K562 (cell line): ENCODE results near the gene CHL1. TPM values are rescaled to one million over a fixed set of nuclear protein-coding genes. Genes with fewer than 3 reads are reported as not detected.

Experiments
- ATAC-seq: fragments of 200-7000 bp; cut with Tn5 transposase; 3 replicates; pipeline ENCODE4 v1.9.1; 2020; ENCODE audit warnings: moderate library complexity
- BruUV-seq: library from RNA; stranded (reverse); fragments of 400-500 nt; replicated peaks from 2 replicates; lab custom pipeline; 2021; lab: Mats Ljungman, UMichigan
- CTCF ChIA-PET: fragments of 300-600 bp; formaldehyde crosslinking; extraction: SDS; loops from one replicate; lab custom pipeline; 2021; ENCODE audit warnings: low intra/inter-chr PET ratio; lab: Yijun Ruan, JAX
- POLR2A ChIA-PET: fragments of 300-600, 350-650 bp; sonication (Branson Sonifier 250); formaldehyde crosslinking; extraction: SDS; loops from one replicate; lab custom pipeline; 2021; ENCODE audit warnings: antibody characterized with exemption, inconsistent platforms; lab: Yijun Ruan, JAX
- DNase-seq, 4 experiments: peaks; one replicate each; pipeline versions ENCODE4 v3.0.0 to v3.0.0-alpha.2; 2011 to 2018; ENCODE audit warnings: low spot score in 3 of 4, mixed read lengths in 3 of 4; ENCODE audit errors: extremely low read depth in 1 of 4
- FAIRE-seq: peaks from 2 replicates; lab custom pipeline; 2011; peaks lifted over from hg19 to GRCh38; lab: Jason Lieb, UNC
- H2AFZ ChIP-seq: 2 replicates; pipeline ENCODE4 v1.6.0; 2011; ENCODE audit warnings: low read depth, low read length, control low read depth, inconsistent platforms
- H3K27ac ChIP-seq: fragments of 200-600 bp; 3 replicates; pipeline ENCODE4 v1.8.0; 2011; ENCODE audit warnings: low read depth, mild to moderate bottlenecking, control low read depth, inconsistent platforms, low read length, moderate library complexity, mixed read lengths; ENCODE audit errors: extremely low read depth
- H3K27me3 ChIP-seq, 2 experiments: fragments of 300-600 bp in 1 of 2; 2 replicates in 1 of 2; 3 replicates in 1 of 2; pipeline versions ENCODE4 v1.6.0 to v1.8.0; 2011; ENCODE audit warnings: inconsistent platforms in 2 of 2, low read length in 2 of 2, mild to moderate bottlenecking in 1 of 2, mixed read lengths in 1 of 2, moderate library complexity in 1 of 2; ENCODE audit not compliant: control insufficient read depth in 2 of 2, insufficient read depth in 2 of 2
- H3K36me3 ChIP-seq: fragments of 300-600 bp; 3 replicates; pipeline ENCODE4 v1.8.0; 2011; ENCODE audit warnings: mild to moderate bottlenecking, low read length, inconsistent platforms; ENCODE audit not compliant: control insufficient read depth, insufficient read depth
- H3K4me1 ChIP-seq, 2 experiments: fragments of 200-600 bp in 1 of 2; replicated peaks in 1 of 2; 2 replicates in 1 of 2; 3 replicates in 1 of 2; pipeline versions ENCODE4 v1.5.1 to v1.8.0; 2011; ENCODE audit warnings: inconsistent platforms in 2 of 2, low read length in 2 of 2, mild to moderate bottlenecking in 1 of 2, mixed read lengths in 1 of 2, moderate library complexity in 1 of 2; ENCODE audit not compliant: control insufficient read depth in 2 of 2, insufficient read depth in 2 of 2
- H3K4me2 ChIP-seq: 2 replicates; pipeline ENCODE4 v1.6.1; 2011; ENCODE audit warnings: low read length, control low read depth, inconsistent platforms, mixed read lengths; ENCODE audit not compliant: insufficient read depth
- H3K4me3 ChIP-seq: fragments of 200-600 bp; sonication (generic), shearing (Covaris generic); 2 replicates; pipeline ENCODE4 v1.5.1; 2016; ENCODE audit warnings: control low read depth, inconsistent platforms
- H3K79me2 ChIP-seq: fragments of 200-600 bp; 3 replicates; pipeline ENCODE4 v1.8.0; 2011; ENCODE audit warnings: low read length, inconsistent platforms; ENCODE audit not compliant: control insufficient read depth, insufficient read depth
- H3K9ac ChIP-seq, 2 experiments: 2 replicates each; pipeline versions ENCODE4 v1.6.0 to v1.6.1; 2011; ENCODE audit warnings: low read depth in 2 of 2, low read length in 2 of 2, control low read depth in 1 of 2, inconsistent platforms in 1 of 2, mild to moderate bottlenecking in 1 of 2, mixed read lengths in 1 of 2; ENCODE audit not compliant: insufficient read depth in 1 of 2
- H3K9me1 ChIP-seq: one replicate; pipeline ENCODE4 v1.6.0; 2011; ENCODE audit warnings: inconsistent platforms, mild to moderate bottlenecking, low read length, moderate library complexity; ENCODE audit not compliant: control insufficient read depth, insufficient read depth
- H3K9me3 ChIP-seq: replicated peaks from 2 replicates; pipeline ENCODE4 v1.5.1; 2011; ENCODE audit warnings: low read depth, low read length, inconsistent platforms; ENCODE audit not compliant: control insufficient read depth, insufficient read depth
- H4K20me1 ChIP-seq: replicated peaks from 2 replicates; pipeline ENCODE4 v1.6.1; 2011; ENCODE audit warnings: low read length, inconsistent platforms, mixed read lengths; ENCODE audit not compliant: control insufficient read depth, insufficient read depth
- ARNT ChIP-seq, 2 experiments: fragments of 450-650 bp; IDR thresholded peaks; 2 replicates each; pipeline ENCODE4 v1.6.1; 2016; ENCODE audit warnings: mild to moderate bottlenecking in 1 of 2
- FOSL1 ChIP-seq: fragments of 200-800 bp; sonication (Bioruptor generic); conservative IDR thresholded peaks from 2 replicates; pipeline ENCODE4 v1.6.1; 2016; ENCODE audit warnings: missing genetic modification characterization, missing compliant biosample characterization
- HNRNPK ChIP-seq: fragments of 200-400 bp; formaldehyde crosslinking; IDR thresholded peaks from one replicate; pipeline ENCODE4 v1.6.1; 2018; ENCODE audit warnings: mild to moderate bottlenecking, low read depth, low read length; ENCODE audit not compliant: poor library complexity, severe bottlenecking
- KDM4B ChIP-seq, 2 experiments: fragments of 450-650 bp in 1 of 2; sonication (generic) in 1 of 2; IDR thresholded peaks; 2 replicates each; pipeline ENCODE4 v1.6.1; 2016 to 2017; ENCODE audit warnings: borderline replicate concordance in 2 of 2, antibody characterized with exemption in 1 of 2, low read depth in 1 of 2, mild to moderate bottlenecking in 1 of 2
- MYBL2 ChIP-seq, 2 experiments: fragments of 450-650 bp in 1 of 2; sonication (generic) in 1 of 2; formaldehyde crosslinking in 1 of 2; IDR thresholded peaks; 2 replicates each; pipeline versions ENCODE4 v1.6.1 to v1.8.1; 2017 to 2022; ENCODE audit warnings: borderline replicate concordance in 1 of 2, inconsistent platforms in 1 of 2, low read depth in 1 of 2, mild to moderate bottlenecking in 1 of 2, missing genetic modification reagents in 1 of 2, moderate library complexity in 1 of 2
- NEUROD1 ChIP-seq: fragments of 150-350 bp; IDR thresholded peaks from 2 replicates; pipeline ENCODE4 v1.6.1; 2014; ENCODE audit warnings: borderline replicate concordance, low read length, low read depth; ENCODE audit not compliant: partially characterized antibody
- POLR2A ChIP-seq: fragments of 450-650 bp; conservative IDR thresholded peaks from 2 replicates; pipeline ENCODE4 v1.6.1; 2016
- SAP30 ChIP-seq: fragments of 200-600 bp; sonication (generic); IDR thresholded peaks from 2 replicates; pipeline ENCODE4 v1.6.1; 2012; ENCODE audit warnings: borderline replicate concordance, low read depth, mild to moderate bottlenecking, moderate library complexity, low read length, control low read depth, inconsistent platforms; ENCODE audit not compliant: insufficient read depth, poor library complexity, severe bottlenecking
- SLC30A9 ChIP-seq: fragments of 250-450 bp; sonication (Bioruptor Pico); IDR thresholded peaks from 2 replicates; pipeline ENCODE4 v1.8.0; 2022; ENCODE audit warnings: mild to moderate bottlenecking, moderate library complexity
- TEAD4 ChIP-seq, 2 experiments: sonication (generic) in 1 of 2; formaldehyde crosslinking in 1 of 2; IDR thresholded peaks; 2 replicates each; pipeline versions ENCODE4 v1.6.1 to v1.8.0; 2012 to 2022; ENCODE audit warnings: borderline replicate concordance in 1 of 2, inconsistent platforms in 1 of 2, low read length in 1 of 2, mild to moderate bottlenecking in 1 of 2, missing genetic modification reagents in 1 of 2
- TOE1 ChIP-seq, 2 experiments: fragments of 450-650 bp in 1 of 2; sonication (generic) in 1 of 2; formaldehyde crosslinking in 1 of 2; IDR thresholded peaks; 2 replicates each; pipeline versions ENCODE4 v1.7.1 to v1.8.0; 2016 to 2022; ENCODE audit warnings: borderline replicate concordance in 2 of 2, mild to moderate bottlenecking in 2 of 2, antibody characterized with exemption in 1 of 2, inconsistent platforms in 1 of 2, low read depth in 1 of 2, missing genetic modification reagents in 1 of 2, moderate library complexity in 1 of 2
- ZBTB7A ChIP-seq: IDR thresholded peaks from 2 replicates; pipeline ENCODE4 v1.6.1; 2011; ENCODE audit warnings: low read depth, mild to moderate bottlenecking, low read length, moderate library complexity, borderline replicate concordance; ENCODE audit not compliant: control insufficient read depth
- ZNF143 ChIP-seq: sonication (generic); formaldehyde crosslinking; IDR thresholded peaks from 2 replicates; pipeline ENCODE4 v1.9.0; 2022; ENCODE audit warnings: mild to moderate bottlenecking, missing genetic modification reagents
- ZNF184 ChIP-seq: sonication (generic); formaldehyde crosslinking; IDR thresholded peaks from 2 replicates; pipeline ENCODE4 v1.5.0; 2020; ENCODE audit warnings: missing genetic modification reagents
- ZNF436 ChIP-seq: fragments of 250-450, 450-650 bp; sonication (Bioruptor Pico); formaldehyde crosslinking; IDR thresholded peaks from 2 replicates; pipeline ENCODE4 v1.7.0; 2020; ENCODE audit warnings: mild to moderate bottlenecking
- WGBS: fragments of 100-300 bp; shearing (Covaris generic); methylation state at CpG from one replicate; pipeline ENCODE4 v1.1.6; 2016; ENCODE audit warnings: low coverage, mixed read lengths; ENCODE audit not compliant: insufficient coverage; ENCODE audit errors: missing lambda C conversion rate; 5-methylcytosine and 5-hydroxymethylcytosine counted together
- in situ Hi-C: fragments of 300-500 bp; cut with MboI; formaldehyde crosslinking; loops from 4 replicates; pipeline ENCODE4 v1.15.0; 2018; ENCODE audit warnings: inconsistent platforms, mixed read lengths
- intact Hi-C: fragments of 100-400 bp; cut with micrococcal nuclease; formaldehyde crosslinking; loops from 2 replicates; pipeline ENCODE4 v1.14.2; 2022
- polyA plus RNA-seq, 8 experiments: library from polyadenylated mRNA; depleted of rRNA in 4 of 8; stranded (reverse) in 5 of 8; unstranded in 3 of 8; fragments of >200 nt; fragmentation: Nextera tagmentation in 2 of 8; fragmentation: Illumina TruSeq in 1 of 8; extraction: Ambion mirVana in 2 of 8; extraction: Trizol in 1 of 8; gene quantifications; 2 replicates each; pipeline versions ENCODE4 v1.2.1 to v1.2.3, GENCODE V29; 2011 to 2014; ENCODE audit warnings: inconsistent platforms in 1 of 8, missing spikeins in 1 of 8
- total RNA-seq, 7 experiments: library from RNA; depleted of rRNA in 6 of 7; stranded (reverse); fragments of >200 nt in 6 of 7; fragmentation: Illumina TruSeq in 2 of 7; extraction: Trizol in 2 of 7; gene quantifications; 2 replicates each; pipeline versions ENCODE4 v1.2.1 to v1.2.3, GENCODE V29; 2011 to 2021; ENCODE audit warnings: low replicate concordance in 1 of 7
- TF ChIP-seq, protein P1 (sequence below): fragments of 450-650 bp; IDR thresholded peaks from 2 replicates; pipeline ENCODE4 v1.6.1; 2018; ENCODE audit warnings: mild to moderate bottlenecking, low read depth; ENCODE audit not compliant: partially characterized antibody
- TF ChIP-seq, protein P2 (sequence below): fragments of 250-450 bp; sonication (Bioruptor Pico); IDR thresholded peaks from 2 replicates; pipeline ENCODE4 v1.8.0; 2021; ENCODE audit warnings: mild to moderate bottlenecking, moderate library complexity

The CHL1 gene
- total and polyA plus RNA-seq, 9 of the 15 experiments (the other 6 are each of a cell fraction or from before 2014, with no cell fraction given) = 0.02 TPM; not detected in 8

DNA sequence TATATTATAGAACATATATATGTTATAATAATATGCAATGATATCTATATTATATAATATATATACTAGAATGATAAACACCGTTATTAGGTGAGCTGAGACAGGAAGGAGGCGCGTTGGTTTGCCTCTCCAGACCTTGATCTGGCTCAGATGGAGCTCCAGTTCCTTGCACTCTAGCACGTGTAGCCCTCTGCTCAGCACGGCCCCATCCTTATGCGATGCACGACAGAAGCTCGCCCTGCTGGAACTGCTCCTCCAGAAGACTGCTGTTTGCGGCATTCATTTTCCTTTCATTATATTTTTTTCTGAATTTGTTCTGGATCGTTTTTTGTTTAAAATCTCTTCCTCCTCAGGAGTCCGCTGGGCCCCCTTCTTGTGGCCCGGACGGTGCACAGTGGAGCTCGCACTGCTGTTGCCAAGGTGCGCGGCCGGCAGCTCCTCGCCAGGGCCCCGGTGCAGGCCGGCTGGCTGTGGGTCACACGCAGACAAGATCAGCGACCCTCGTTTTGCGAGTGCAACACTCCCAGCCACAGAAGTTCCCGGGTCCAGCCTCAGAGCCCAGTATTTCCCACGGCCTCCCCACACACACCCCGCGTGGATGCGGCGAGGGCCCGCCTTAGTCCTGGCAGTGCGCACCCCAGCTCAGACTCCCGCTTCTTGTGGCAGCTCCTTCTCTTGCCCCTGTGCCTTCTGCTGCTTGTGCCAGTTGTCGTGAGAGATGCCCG, 112.2 kb downstream of the CHL1 start:
- H3K4me1 ChIP-seq = no peaks in the 10 kb centered on the region
- H3K9me3 ChIP-seq = no peaks in the 10 kb centered on the region
- 3% methylated on average over 35 of the region's 35 CpGs for WGBS
- in situ Hi-C loops (no loop called here), intact Hi-C loops (no loop called here)
- ChIA-PET POLR2A (no interaction called here), CTCF (no interaction called here)
- no peaks in the 10 kb centered on the region for H3K9me1 ChIP-seq
- no peak overlapping the region for H2AFZ ChIP-seq
- no peak overlapping the region for H3K4me3 ChIP-seq
- DNase-seq (no peak), ATAC-seq (no peak), FAIRE-seq (no peak)
- H3K79me2 ChIP-seq = no peaks in the 10 kb centered on the region
- no peak overlapping the region for H3K9ac ChIP-seq
- no TSS peak for BruUV-seq
- H3K4me2 ChIP-seq = no peak overlapping the region
- H3K27ac ChIP-seq = no peak overlapping the region
- H3K27me3 ChIP-seq = no peaks in the 10 kb centered on the region
- no peaks in the 10 kb centered on the region for H3K36me3 ChIP-seq
- H4K20me1 ChIP-seq = no peaks in the 10 kb centered on the region
- no peak for TF ChIP-seq NEUROD1
- TF ChIP-seq ARNT (IDR thresholded peaks at IDR 0.05) = no peak
- no peak for TF ChIP-seq ZBTB7A
- no peak for TF ChIP-seq HNRNPK
- TF ChIP-seq SAP30 = no peak
- TF ChIP-seq POLR2A = no peak
- TF ChIP-seq, protein P1, sequence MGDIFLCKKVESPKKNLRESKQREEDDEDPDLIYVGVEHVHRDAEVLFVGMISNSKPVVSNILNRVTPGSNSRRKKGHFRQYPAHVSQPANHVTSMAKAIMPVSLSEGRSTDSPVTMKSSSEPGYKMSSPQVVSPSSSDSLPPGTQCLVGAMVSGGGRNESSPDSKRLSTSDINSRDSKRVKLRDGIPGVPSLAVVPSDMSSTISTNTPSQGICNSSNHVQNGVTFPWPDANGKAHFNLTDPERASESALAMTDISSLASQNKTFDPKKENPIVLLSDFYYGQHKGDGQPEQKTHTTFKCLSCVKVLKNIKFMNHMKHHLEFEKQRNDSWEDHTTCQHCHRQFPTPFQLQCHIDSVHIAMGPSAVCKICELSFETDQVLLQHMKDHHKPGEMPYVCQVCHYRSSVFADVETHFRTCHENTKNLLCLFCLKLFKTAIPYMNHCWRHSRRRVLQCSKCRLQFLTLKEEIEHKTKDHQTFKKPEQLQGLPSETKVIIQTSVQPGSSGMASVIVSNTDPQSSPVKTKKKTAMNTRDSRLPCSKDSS = no peak
- TF ChIP-seq ZNF143 (CRISPR knock-in tag) = no peak
- TF ChIP-seq ZNF184 (CRISPR knock-in tag) = no peak
- no peak for TF ChIP-seq ZNF436 (CRISPR knock-in tag)
- TF ChIP-seq FOSL1 (tag) = no peak
- no peak for TF ChIP-seq TOE1 (IDR thresholded peaks at IDR 0.05; ENCODE audit: borderline replicate concordance)
- TF ChIP-seq TOE1 (CRISPR knock-in tag; IDR thresholded peaks at IDR 0.05; ENCODE audit: borderline replicate concordance, low read depth) = no peak
- no peak for TF ChIP-seq KDM4B (IDR thresholded peaks at IDR 0.05; ENCODE audit: borderline replicate concordance in 2 of 2, low read depth in 1 of 2)
- TF ChIP-seq, protein P2, sequence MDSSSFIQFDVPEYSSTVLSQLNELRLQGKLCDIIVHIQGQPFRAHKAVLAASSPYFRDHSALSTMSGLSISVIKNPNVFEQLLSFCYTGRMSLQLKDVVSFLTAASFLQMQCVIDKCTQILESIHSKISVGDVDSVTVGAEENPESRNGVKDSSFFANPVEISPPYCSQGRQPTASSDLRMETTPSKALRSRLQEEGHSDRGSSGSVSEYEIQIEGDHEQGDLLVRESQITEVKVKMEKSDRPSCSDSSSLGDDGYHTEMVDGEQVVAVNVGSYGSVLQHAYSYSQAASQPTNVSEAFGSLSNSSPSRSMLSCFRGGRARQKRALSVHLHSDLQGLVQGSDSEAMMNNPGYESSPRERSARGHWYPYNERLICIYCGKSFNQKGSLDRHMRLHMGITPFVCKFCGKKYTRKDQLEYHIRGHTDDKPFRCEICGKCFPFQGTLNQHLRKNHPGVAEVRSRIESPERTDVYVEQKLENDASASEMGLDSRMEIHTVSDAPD = no peak
- no peak for TF ChIP-seq TEAD4 (IDR thresholded peaks at IDR 0.05; ENCODE audit: low read length)
- TF ChIP-seq TEAD4 (CRISPR knock-in tag; IDR thresholded peaks at IDR 0.05; ENCODE audit: borderline replicate concordance) = no peak
- TF ChIP-seq SLC30A9 (CRISPR knock-in tag) = no peak
- no peak for TF ChIP-seq MYBL2 (IDR thresholded peaks at IDR 0.05; ENCODE audit: low read depth)
- TF ChIP-seq MYBL2 (CRISPR knock-in tag; IDR thresholded peaks at IDR 0.05; ENCODE audit: borderline replicate concordance) = no peak
